ENCODE data around the gene COPB2. TPM values are rescaled to one million over a fixed set of nuclear protein-coding genes. Genes with fewer than 3 reads are reported as not detected.

Gene COPB2
- total RNA-seq, 6 experiments from 2014 or later, result 246 to 266 (median 260) TPM

GRCh38 chr3:139322346-139322745 lies 67.1 kb downstream of the COPB2 start:
- H3K4me3 Mint-ChIP-seq, result no peak overlapping the region
- no peak for DNase-seq
- TF ChIP-seq CTCF (IDR thresholded peaks at IDR 0.05), result no peak
- no peaks in the 10 kb centered on the region for H3K9me3 Mint-ChIP-seq
- no peaks in the 10 kb centered on the region for H3K36me3 Mint-ChIP-seq (ENCODE audit: low read depth)
- H3K27ac Mint-ChIP-seq, result no peak overlapping the region
- peaks cover 2% of the 10 kb centered on the region for H3K27me3 Mint-ChIP-seq (ENCODE audit: insufficient read depth)
- peaks cover 42% of the 10 kb centered on the region for H3K4me1 Mint-ChIP-seq (ENCODE audit: low read depth)

- no peaks in the 10 kb centered on the region for H3K9me3 Mint-ChIP-seq
- H3K36me3 Mint-ChIP-seq (ENCODE audit: low read depth), result peaks cover 10% of the 10 kb centered on the region
- H3K27ac Mint-ChIP-seq, result 0 out of 2 replicates have a peak overlapping the region, but pooled peaks have one; percentile 1
- peaks cover 57% of the 10 kb centered on the region for H3K4me1 Mint-ChIP-seq (ENCODE audit: low read depth)
- H3K27me3 Mint-ChIP-seq (ENCODE audit: insufficient read depth), result peaks cover 7% of the 10 kb centered on the region
- no peak overlapping the region for H3K4me3 Mint-ChIP-seq
- TF ChIP-seq CTCF (IDR thresholded peaks at IDR 0.05), result no peak
- DNase-seq, result no peak
These were observed 68.7 kb downstream of the COPB2 start for GRCh38 chr3:139320551-139321309.

- Mint-ChIP-seq H3K27me3 (ENCODE audit: insufficient read depth) (peaks cover 7% of the 10 kb centered on the region), H3K4me1 (ENCODE audit: low read depth) (peaks cover 61% of the 10 kb centered on the region)
These were observed 69.7 kb downstream of the COPB2 start for GRCh38 chr3:139319428-139320402.

GRCh38 chr3:139318826-139319225 lies 70.6 kb downstream of the COPB2 start:
- Mint-ChIP-seq H3K27ac (no peak overlapping the region), H3K36me3 (ENCODE audit: low read depth) (peaks cover 19% of the 10 kb centered on the region), H3K4me3 (no peak overlapping the region), H3K27me3 (ENCODE audit: insufficient read depth) (peaks cover 7% of the 10 kb centered on the region), H3K9me3 (no peaks in the 10 kb centered on the region), H3K4me1 (ENCODE audit: low read depth) (peaks cover 63% of the 10 kb centered on the region)
- no peak for TF ChIP-seq CTCF (IDR thresholded peaks at IDR 0.05)
- no peak for DNase-seq

More at GRCh38 chr3:139319428-139320402, 69.7 kb downstream of the COPB2 start:
- Mint-ChIP-seq H3K36me3 (ENCODE audit: low read depth) (peaks cover 15% of the 10 kb centered on the region), H3K9me3 (no peaks in the 10 kb centered on the region), H3K27ac (peak overlapping the region; percentile 19; the same call in 1 of the 2 replicates), H3K4me3 (no peak overlapping the region)
- peak; percentile 58 for TF ChIP-seq CTCF (IDR thresholded peaks at IDR 0.05)
- no peak for DNase-seq

- Mint-ChIP-seq H3K36me3 (ENCODE audit: low read depth) (peaks cover 21% of the 10 kb centered on the region), H3K4me3 (no peak overlapping the region), H3K9me3 (no peaks in the 10 kb centered on the region), H3K27me3 (ENCODE audit: insufficient read depth) (peaks cover 7% of the 10 kb centered on the region), H3K4me1 (ENCODE audit: low read depth) (peaks cover 67% of the 10 kb centered on the region), H3K27ac (no peak overlapping the region)
- DNase-seq, result no peak
- no peak for TF ChIP-seq CTCF (IDR thresholded peaks at IDR 0.05)
These were observed 71.0 kb downstream of the COPB2 start for GRCh38 chr3:139318431-139318816.

Data from HFFc6 (cell line).